SK-N-MC (cell line): ENCODE data around the gene IGFALS.

Source experiments
- EZH2 ChIP-seq: fragments of 200-600 bp; sonication (generic); IDR thresholded peaks from one replicate; pipeline ENCODE4 v1.6.1; 2017; ENCODE audit warnings: antibody characterized with exemption
- FOXP2 ChIP-seq: optimal IDR thresholded peaks from 2 replicates; pipeline ENCODE3; 2011; ENCODE audit warnings: mild to moderate bottlenecking, moderate library complexity; ENCODE audit not compliant: insufficient read depth; ENCODE audit errors: extremely low read length, control extremely low read depth
- POLR2AphosphoS5 ChIP-seq: IDR thresholded peaks from 2 replicates; pipeline ENCODE4 v1.6.1; 2012; ENCODE audit warnings: mild to moderate bottlenecking, low read depth, low read length, borderline replicate concordance

DNA sequence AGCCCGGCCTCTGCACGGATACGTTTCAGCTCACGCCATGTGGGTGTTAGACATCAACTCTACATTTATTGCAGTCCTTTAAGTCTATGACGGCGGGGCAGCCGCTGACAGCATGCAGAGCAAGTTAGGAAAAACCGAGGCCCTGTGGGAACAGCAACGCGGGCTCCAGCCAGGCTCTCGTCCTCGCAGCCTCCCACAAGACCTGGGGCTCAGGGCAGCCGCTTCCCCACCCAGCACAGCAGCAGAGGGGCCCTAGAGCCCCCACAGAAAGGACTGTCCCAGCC, 16.9 kb downstream of the IGFALS start:
- peak; percentile 1; the same call in 1 of the 2 replicates for TF ChIP-seq POLR2AphosphoS5
- TF ChIP-seq EZH2, result no peak
- TF ChIP-seq FOXP2, result no peak
